CD4-positive, alpha-beta T cell (primary cell): Measurements from ENCODE around the gene HORMAD2. TPM values are rescaled to one million over a fixed set of nuclear protein-coding genes. Genes with fewer than 3 reads are reported as not detected.
"Not testable (repeated sequence)": the region's sequence is repeated elsewhere in the genome, so short reads cannot be mapped to it uniquely, and the experiment has no call there.

Experiments used
- ATAC-seq: fragments of 200-7000 bp; cut with Tn5 transposase; one replicate; pipeline ENCODE4 v1.10.0; 2022; ENCODE audit warnings: mild to moderate bottlenecking; ENCODE audit not compliant: poor library complexity
- CTCF ChIA-PET: fragments of 350-600 bp; sonication (Branson Sonifier 250); formaldehyde crosslinking; loops from one replicate; lab custom pipeline; 2021; ENCODE audit warnings: antibody characterized with exemption, inconsistent platforms; lab: Charles Lee
- POLR2A ChIA-PET: fragments of 350-600 bp; sonication (Branson Sonifier 250); formaldehyde crosslinking; loops from one replicate; lab custom pipeline; 2021; ENCODE audit warnings: antibody characterized with exemption, inconsistent platforms; lab: Charles Lee
- DNase-seq, 14 experiments: peaks; one replicate each; pipeline ENCODE4 v3.0.0-alpha.2; 2013 to 2020; ENCODE audit warnings: mixed read lengths in 2 of 14
- H3K27ac ChIP-seq, 2 donors: one replicate each; pipeline versions ENCODE4 v1.5.1 to v1.7.0; 2013; ENCODE audit warnings: low read length in 2 of 2, low read depth in 1 of 2, mild to moderate bottlenecking in 1 of 2
- H3K27me3 ChIP-seq, 2 experiments: 1 replicate in 1 of 2; 2 replicates in 1 of 2; pipeline versions ENCODE4 v1.6.1 to v1.7.0; 2013; ENCODE audit warnings: low read length in 2 of 2, control low read depth in 1 of 2, mild to moderate bottlenecking in 1 of 2, moderate library complexity in 1 of 2; ENCODE audit not compliant: insufficient read depth in 2 of 2, control insufficient read depth in 1 of 2
- H3K36me3 ChIP-seq: one replicate; pipeline ENCODE4 v1.6.1; 2013; ENCODE audit warnings: low read length, control low read depth; ENCODE audit not compliant: insufficient read depth
- H3K4me1 ChIP-seq: one replicate; pipeline ENCODE4 v1.6.1; 2013; ENCODE audit warnings: low read length, control low read depth; ENCODE audit not compliant: insufficient read depth
- H3K4me3 ChIP-seq: one replicate; pipeline ENCODE4 v1.5.1; 2013; ENCODE audit warnings: mild to moderate bottlenecking, low read length, moderate library complexity
- H3K9me3 ChIP-seq, 2 experiments: 1 replicate in 1 of 2; 2 replicates in 1 of 2; pipeline versions ENCODE4 v1.6.1 to v1.7.0; 2013; ENCODE audit warnings: low read length in 2 of 2, mild to moderate bottlenecking in 2 of 2, control low read depth in 1 of 2, moderate library complexity in 1 of 2; ENCODE audit not compliant: control insufficient read depth in 1 of 2, insufficient read depth in 1 of 2
- H3K27ac Mint-ChIP-seq: one replicate; pipeline ENCODE4 v1.8.0; 2020; ENCODE audit warnings: mixed read lengths
- H3K27me3 Mint-ChIP-seq: one replicate; pipeline ENCODE4 v1.8.0; 2021; ENCODE audit warnings: mixed read lengths
- H3K36me3 Mint-ChIP-seq: one replicate; pipeline ENCODE4 v1.8.0; 2021; ENCODE audit warnings: low read depth, mixed read lengths
- H3K4me1 Mint-ChIP-seq: one replicate; pipeline ENCODE4 v1.8.0; 2021; ENCODE audit warnings: low read depth, mixed read lengths
- H3K4me3 Mint-ChIP-seq: one replicate; pipeline ENCODE4 v1.8.0; 2020; ENCODE audit warnings: mild to moderate bottlenecking, mixed read lengths
- H3K9me3 Mint-ChIP-seq: one replicate; pipeline ENCODE4 v1.8.0; 2020; ENCODE audit warnings: mixed read lengths
- intact Hi-C, 2 experiments: fragments of 100-400 bp; cut with DNase I in 1 of 2; cut with micrococcal nuclease in 1 of 2; formaldehyde crosslinking; loops; one replicate each; pipeline versions ENCODE4 v1.15.1 to v1.9.0; 2023 to 2025; cut with DNase I, micrococcal nuclease
- total RNA-seq, 174 experiments: library from RNA in 2 of 174; stranded (reverse) in 2 of 174; gene quantifications; one replicate each; pipeline ENCODE4 v1.2.3 and lab custom pipeline; 2021 to 2026
- TF ChIP-seq, protein P1 (sequence below): fragments of 200-600 bp; IDR thresholded peaks from one replicate; pipeline ENCODE4 v1.8.0; 2022; ENCODE audit warnings: antibody characterized with exemption, mild to moderate bottlenecking

The HORMAD2 gene
- total RNA-seq, 2 experiments from 2014 or later, result not detected

DNA sequence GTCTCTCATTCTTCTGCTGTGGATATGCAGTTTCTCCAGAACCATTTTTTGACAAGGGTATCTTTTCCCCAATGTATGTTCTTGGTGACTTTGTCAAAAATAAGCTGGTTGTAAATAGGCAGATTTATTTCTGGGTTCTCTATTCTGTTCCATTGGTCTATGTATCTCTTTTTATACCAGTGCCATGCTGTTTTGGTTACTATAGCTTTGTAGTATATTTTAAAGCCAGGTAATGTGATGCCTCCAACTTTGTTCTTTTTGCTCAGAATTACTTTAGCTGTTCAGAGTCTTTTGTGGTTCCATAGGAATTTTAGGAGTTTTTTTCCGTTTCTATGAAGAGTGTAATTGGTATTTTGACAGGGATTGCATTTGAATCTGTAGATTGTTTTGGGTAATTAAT is 12.4 kb downstream of the HORMAD2 start:
- DNase-seq (no peak), ATAC-seq (no peak)
- ChIA-PET POLR2A (no interaction called here), CTCF (interaction anchor here (0.6 to 0.7 kb wide), 2 partner anchors 86 to 467 kb away, joined by 3 read pairs; no protein-coding TSS in a partner anchor)
- H3K4me1 Mint-ChIP-seq, result no peaks in the 10 kb centered on the region
- H3K27me3 Mint-ChIP-seq, result no peaks in the 10 kb centered on the region
- Histone ChIP-seq H3K4me3 (no peak overlapping the region), H3K27ac (no peak overlapping the region), H3K27me3 (no peaks in the 10 kb centered on the region), H3K36me3 (no peaks in the 10 kb centered on the region), H3K9me3 (peaks cover 0 to 4% of the 10 kb centered on the region in 2 experiments), H3K4me1 (no peaks in the 10 kb centered on the region)
- no peak overlapping the region for H3K4me3 Mint-ChIP-seq
- no peaks in the 10 kb centered on the region for H3K9me3 Mint-ChIP-seq
- H3K27ac Mint-ChIP-seq, result no peak overlapping the region
- no peaks in the 10 kb centered on the region for H3K36me3 Mint-ChIP-seq
- TF ChIP-seq, protein P1, sequence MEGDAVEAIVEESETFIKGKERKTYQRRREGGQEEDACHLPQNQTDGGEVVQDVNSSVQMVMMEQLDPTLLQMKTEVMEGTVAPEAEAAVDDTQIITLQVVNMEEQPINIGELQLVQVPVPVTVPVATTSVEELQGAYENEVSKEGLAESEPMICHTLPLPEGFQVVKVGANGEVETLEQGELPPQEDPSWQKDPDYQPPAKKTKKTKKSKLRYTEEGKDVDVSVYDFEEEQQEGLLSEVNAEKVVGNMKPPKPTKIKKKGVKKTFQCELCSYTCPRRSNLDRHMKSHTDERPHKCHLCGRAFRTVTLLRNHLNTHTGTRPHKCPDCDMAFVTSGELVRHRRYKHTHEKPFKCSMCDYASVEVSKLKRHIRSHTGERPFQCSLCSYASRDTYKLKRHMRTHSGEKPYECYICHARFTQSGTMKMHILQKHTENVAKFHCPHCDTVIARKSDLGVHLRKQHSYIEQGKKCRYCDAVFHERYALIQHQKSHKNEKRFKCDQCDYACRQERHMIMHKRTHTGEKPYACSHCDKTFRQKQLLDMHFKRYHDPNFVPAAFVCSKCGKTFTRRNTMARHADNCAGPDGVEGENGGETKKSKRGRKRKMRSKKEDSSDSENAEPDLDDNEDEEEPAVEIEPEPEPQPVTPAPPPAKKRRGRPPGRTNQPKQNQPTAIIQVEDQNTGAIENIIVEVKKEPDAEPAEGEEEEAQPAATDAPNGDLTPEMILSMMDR, result no peak
- intact Hi-C loops, result no loop called here

GRCh38 chr22:30094804-30095203 is 14.5 kb downstream of the HORMAD2 start:
- H3K9me3 Mint-ChIP-seq, result no peaks in the 10 kb centered on the region
- CTCF ChIA-PET, result no interaction called here
- intact Hi-C loops, result no loop called here
- H3K4me1 Mint-ChIP-seq, result peaks cover under 1% of the 10 kb centered on the region
- Histone ChIP-seq H3K36me3 (no peaks in the 10 kb centered on the region), H3K4me1 (no peaks in the 10 kb centered on the region), H3K27me3 (no peaks in the 10 kb centered on the region), H3K9me3 (peaks cover 0 to 4% of the 10 kb centered on the region in 2 experiments), H3K27ac (no peak overlapping the region), H3K4me3 (no peak overlapping the region)
- POLR2A ChIA-PET, result no interaction called here
- no peaks in the 10 kb centered on the region for H3K27me3 Mint-ChIP-seq
- no peak overlapping the region for H3K4me3 Mint-ChIP-seq
- ATAC-seq, result no peak
- no peaks in the 10 kb centered on the region for H3K36me3 Mint-ChIP-seq
- H3K27ac Mint-ChIP-seq, result no peak overlapping the region
- TF ChIP-seq, protein P1, result no peak
- DNase-seq, result no peak

DNA sequence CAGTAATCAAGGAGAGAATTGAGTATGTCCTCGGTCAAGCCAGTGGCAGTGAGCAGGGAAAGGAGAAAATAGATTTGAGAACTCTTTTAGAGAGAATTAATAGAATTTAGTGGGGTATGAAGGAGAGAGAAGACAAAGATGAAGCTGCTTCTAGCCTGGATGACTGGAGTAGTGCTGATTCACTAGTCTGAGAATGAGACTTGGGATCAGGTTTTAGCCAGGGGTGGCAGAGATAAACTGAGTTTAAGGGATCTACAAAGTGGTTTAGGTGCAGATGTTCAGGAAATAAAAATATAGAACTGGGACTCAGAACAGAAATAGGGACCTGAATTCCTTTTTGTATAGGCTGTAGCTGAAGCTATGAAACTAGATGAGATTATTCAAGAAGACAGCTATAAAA is 17.6 kb downstream of the HORMAD2 start:
- Mint-ChIP-seq H3K4me1 (peaks cover 16% of the 10 kb centered on the region), H3K4me3 (no peak overlapping the region), H3K9me3 (no peaks in the 10 kb centered on the region), H3K27ac (no peak overlapping the region), H3K36me3 (no peaks in the 10 kb centered on the region), H3K27me3 (no peaks in the 10 kb centered on the region)
- peaks cover 0 to 4% of the 10 kb centered on the region in 2 experiments for H3K9me3 ChIP-seq
- ATAC-seq, result no peak
- intact Hi-C loops, result no loop called here
- no peaks in the 10 kb centered on the region for H3K27me3 ChIP-seq
- H3K4me3 ChIP-seq, result no peak overlapping the region
- H3K36me3 ChIP-seq, result no peaks in the 10 kb centered on the region
- CTCF ChIA-PET, result no interaction called here
- no peaks in the 10 kb centered on the region for H3K4me1 ChIP-seq
- POLR2A ChIA-PET, result no interaction called here
- TF ChIP-seq, protein P1, result no peak
- H3K27ac ChIP-seq, result no peak overlapping the region
- DNase-seq, result no peak

GRCh38 chr22:30100770-30101169 is 20.5 kb downstream of the HORMAD2 start:
- H3K27me3 Mint-ChIP-seq, H3K4me3 Mint-ChIP-seq, ATAC-seq, POLR2A ChIA-PET, H3K9me3 ChIP-seq, H3K36me3 Mint-ChIP-seq, H3K36me3 ChIP-seq, H3K4me3 ChIP-seq, H3K27ac ChIP-seq, H3K4me1 ChIP-seq, CTCF ChIA-PET, H3K27me3 ChIP-seq, H3K9me3 Mint-ChIP-seq: not testable (repeated sequence)
- intact Hi-C loops, result loop anchor here in 1 of 2 experiments (10.0 kb wide), 1 partner anchor 384 kb away; no protein-coding TSS in a partner anchor
- peak overlapping the region; percentile 9 for H3K27ac Mint-ChIP-seq
- peak in 1 of 14 experiments; percentile 42 for DNase-seq
- peaks cover 34% of the 10 kb centered on the region for H3K4me1 Mint-ChIP-seq
